ENCODE data around the gene HEY2.

DNA sequence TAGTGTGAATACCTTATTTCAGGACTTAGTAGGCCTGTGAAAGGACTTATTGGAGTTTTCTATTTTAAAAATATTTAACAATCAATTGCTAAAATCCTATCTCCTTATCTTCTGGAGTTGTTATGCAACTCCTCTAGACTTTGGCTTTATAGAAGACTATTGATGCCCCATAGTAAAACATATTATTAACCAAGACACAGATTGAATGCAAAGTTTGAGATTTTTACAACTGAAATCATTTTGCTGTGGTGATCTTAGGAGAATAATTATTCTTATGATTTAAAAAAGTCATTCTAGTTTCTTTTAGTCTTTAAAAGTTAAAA lies 4.5 kb downstream of the HEY2 start:
- TF ChIP-seq, protein P1, sequence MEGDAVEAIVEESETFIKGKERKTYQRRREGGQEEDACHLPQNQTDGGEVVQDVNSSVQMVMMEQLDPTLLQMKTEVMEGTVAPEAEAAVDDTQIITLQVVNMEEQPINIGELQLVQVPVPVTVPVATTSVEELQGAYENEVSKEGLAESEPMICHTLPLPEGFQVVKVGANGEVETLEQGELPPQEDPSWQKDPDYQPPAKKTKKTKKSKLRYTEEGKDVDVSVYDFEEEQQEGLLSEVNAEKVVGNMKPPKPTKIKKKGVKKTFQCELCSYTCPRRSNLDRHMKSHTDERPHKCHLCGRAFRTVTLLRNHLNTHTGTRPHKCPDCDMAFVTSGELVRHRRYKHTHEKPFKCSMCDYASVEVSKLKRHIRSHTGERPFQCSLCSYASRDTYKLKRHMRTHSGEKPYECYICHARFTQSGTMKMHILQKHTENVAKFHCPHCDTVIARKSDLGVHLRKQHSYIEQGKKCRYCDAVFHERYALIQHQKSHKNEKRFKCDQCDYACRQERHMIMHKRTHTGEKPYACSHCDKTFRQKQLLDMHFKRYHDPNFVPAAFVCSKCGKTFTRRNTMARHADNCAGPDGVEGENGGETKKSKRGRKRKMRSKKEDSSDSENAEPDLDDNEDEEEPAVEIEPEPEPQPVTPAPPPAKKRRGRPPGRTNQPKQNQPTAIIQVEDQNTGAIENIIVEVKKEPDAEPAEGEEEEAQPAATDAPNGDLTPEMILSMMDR (IDR thresholded peaks at IDR 0.05) = no peak
- TF ChIP-seq POLR2AphosphoS5 (IDR thresholded peaks at IDR 0.05) (no peak), EP300 (IDR thresholded peaks at IDR 0.05) (no peak)
